GM23338 (cell line): ENCODE results near the gene ANKRD62. TPM values are rescaled to one million over a fixed set of nuclear protein-coding genes. Genes with fewer than 3 reads are reported as not detected.

Experiments
- ATAC-seq: fragments of 200-7000 bp; cut with Tn5 transposase; 3 replicates; pipeline ENCODE4 v1.9.1; 2020
- DNase-seq: peaks from one replicate; pipeline ENCODE4 v3.0.0-alpha.2; 2015; ENCODE audit warnings: low spot score
- H2AFZ ChIP-seq: fragments of 200-600 bp; sonication (generic); 2 replicates; pipeline ENCODE4 v1.8.0; 2016; ENCODE audit warnings: antibody characterized with exemption, mild to moderate bottlenecking, moderate library complexity
- H3F3A ChIP-seq: fragments of 200-600 bp; sonication (generic); replicated peaks from 2 replicates; pipeline ENCODE4 v1.8.0; 2017; ENCODE audit warnings: antibody characterized with exemption, mixed run types, low read depth
- H3K27ac ChIP-seq: fragments of 200-600 bp; sonication (generic); 2 replicates; pipeline ENCODE4 v1.6.1; 2016; ENCODE audit warnings: low read depth
- H3K27me3 ChIP-seq: fragments of 200-600 bp; sonication (generic); 2 replicates; pipeline ENCODE4 v1.8.0; 2016; ENCODE audit warnings: mild to moderate bottlenecking, mixed run types, moderate library complexity; ENCODE audit not compliant: insufficient read depth
- H3K36me3 ChIP-seq: fragments of 200-600 bp; sonication (generic); 2 replicates; pipeline ENCODE4 v1.8.0; 2016; ENCODE audit warnings: mild to moderate bottlenecking; ENCODE audit not compliant: insufficient read depth
- H3K4me1 ChIP-seq: fragments of 200-600 bp; sonication (generic); 2 replicates; pipeline ENCODE4 v1.8.0; 2016; ENCODE audit warnings: mild to moderate bottlenecking, moderate library complexity; ENCODE audit not compliant: insufficient read depth
- H3K4me2 ChIP-seq: fragments of 200-600 bp; sonication (generic); 2 replicates; pipeline ENCODE4 v1.7.1; 2017; ENCODE audit warnings: mixed run types
- H3K4me3 ChIP-seq: fragments of 200-600 bp; sonication (generic); 2 replicates; pipeline ENCODE4 v1.6.1; 2016; ENCODE audit warnings: mixed run types
- H3K79me2 ChIP-seq: fragments of 200-600 bp; sonication (generic); replicated peaks from 2 replicates; pipeline ENCODE4 v1.8.0; 2017; ENCODE audit warnings: mild to moderate bottlenecking; ENCODE audit not compliant: insufficient read depth
- H3K9me2 ChIP-seq: fragments of 200-600 bp; sonication (generic); 2 replicates; pipeline ENCODE4 v1.8.0; 2017; ENCODE audit not compliant: insufficient read depth
- H4K20me1 ChIP-seq: fragments of 200-600 bp; sonication (generic); replicated peaks from 2 replicates; pipeline ENCODE4 v1.8.0; 2017; ENCODE audit warnings: mild to moderate bottlenecking; ENCODE audit not compliant: insufficient read depth
- H3K27ac Mint-ChIP-seq: 2 replicates; pipeline ENCODE4 v1.8.0; 2020; ENCODE audit warnings: inconsistent platforms, mild to moderate bottlenecking, moderate library complexity, mixed read lengths
- H3K27me3 Mint-ChIP-seq: 3 replicates; pipeline ENCODE4 v1.8.0; 2022; ENCODE audit warnings: low read depth, mild to moderate bottlenecking, moderate library complexity, mixed read lengths, inconsistent platforms; ENCODE audit not compliant: insufficient read depth, poor library complexity
- H3K36me3 Mint-ChIP-seq: 3 replicates; pipeline ENCODE4 v1.8.0; 2021; ENCODE audit warnings: low read depth, mild to moderate bottlenecking, inconsistent platforms, moderate library complexity, mixed read lengths
- H3K4me1 Mint-ChIP-seq: 3 replicates; pipeline ENCODE4 v1.8.0; 2020; ENCODE audit warnings: mild to moderate bottlenecking, inconsistent platforms, mixed read lengths
- H3K4me3 Mint-ChIP-seq: 3 replicates; pipeline ENCODE4 v1.8.0; 2021; ENCODE audit warnings: moderate library complexity, mild to moderate bottlenecking, inconsistent platforms, mixed read lengths
- H3K9me3 Mint-ChIP-seq: 3 replicates; pipeline ENCODE4 v1.8.0; 2020; ENCODE audit warnings: moderate library complexity, mild to moderate bottlenecking, inconsistent platforms, mixed read lengths
- CREB1 ChIP-seq: fragments of 250-450 bp; sonication (Bioruptor Pico); IDR thresholded peaks from 2 replicates; pipeline ENCODE4 v1.5.0; 2020; ENCODE audit warnings: low read depth, mild to moderate bottlenecking, moderate library complexity
- EZH2 ChIP-seq: fragments of 200-600 bp; sonication (generic); IDR thresholded peaks from one replicate; pipeline ENCODE4 v1.8.0; 2017; ENCODE audit warnings: antibody characterized with exemption, mild to moderate bottlenecking, low read depth; ENCODE audit not compliant: unreplicated experiment
- EZH2phosphoT487 ChIP-seq: fragments of 200-600 bp; sonication (generic); IDR thresholded peaks from one replicate; pipeline ENCODE4 v1.8.1; 2018; ENCODE audit warnings: antibody characterized with exemption; ENCODE audit not compliant: unreplicated experiment
- JUNB ChIP-seq: IDR thresholded peaks from one replicate; pipeline ENCODE4 v1.6.1; 2016; ENCODE audit warnings: antibody characterized with exemption; ENCODE audit not compliant: unreplicated experiment
- NANOG ChIP-seq: IDR thresholded peaks from 2 replicates; pipeline ENCODE4 v1.6.1; 2016; ENCODE audit warnings: antibody characterized with exemption, borderline replicate concordance
- POLR2AphosphoS5 ChIP-seq: IDR thresholded peaks from 2 replicates; pipeline ENCODE4 v1.6.1; 2016; ENCODE audit warnings: antibody characterized with exemption, low read depth
- STAT1 ChIP-seq: IDR thresholded peaks from one replicate; pipeline ENCODE4 v1.6.1; 2016; ENCODE audit warnings: antibody characterized with exemption; ENCODE audit not compliant: unreplicated experiment
- ZNF114 ChIP-seq: fragments of 250-450 bp; sonication (Bioruptor Pico); IDR thresholded peaks from 2 replicates; pipeline ENCODE4 v1.5.0; 2020; ENCODE audit warnings: mild to moderate bottlenecking, moderate library complexity
- ZNF331 ChIP-seq: fragments of 250-450 bp; sonication (Bioruptor Pico); IDR thresholded peaks from 2 replicates; pipeline ENCODE4 v1.5.0; 2020; ENCODE audit warnings: low read depth, mild to moderate bottlenecking, moderate library complexity
- polyA plus RNA-seq: library from polyadenylated mRNA; unstranded; fragments of >200 nt; fragmentation: Nextera tagmentation; extraction: Ambion mirVana; gene quantifications from 2 replicates; pipeline ENCODE4 v1.2.1, GENCODE V29; 2016
- total RNA-seq: library from RNA; depleted of rRNA; stranded (reverse); fragments of >200 nt; shearing (Covaris generic); gene quantifications from 2 replicates; pipeline ENCODE4 v1.2.3, GENCODE V29; 2014
- TF ChIP-seq, protein P1 (sequence below): IDR thresholded peaks from 2 replicates; pipeline ENCODE4 v1.6.1; 2016; ENCODE audit warnings: antibody characterized with exemption
- TF ChIP-seq, protein P2 (sequence below): fragments of 250-450 bp; sonication (Bioruptor Pico); IDR thresholded peaks from 2 replicates; pipeline ENCODE4 v1.5.0; 2020; ENCODE audit warnings: mild to moderate bottlenecking, moderate library complexity
- TF ChIP-seq, protein P3 (sequence below): IDR thresholded peaks from one replicate; pipeline ENCODE4 v1.6.1; 2018; ENCODE audit warnings: antibody characterized with exemption; ENCODE audit not compliant: unreplicated experiment
- TF ChIP-seq, protein P4 (sequence below), 2 experiments: fragments of 200-600 bp in 1 of 2; sonication (generic) in 1 of 2; conservative IDR thresholded peaks; 2 replicates each; pipeline versions ENCODE4 v1.5.1 to v1.6.1; 2016 to 2017; ENCODE audit warnings: antibody characterized with exemption in 2 of 2, low read depth in 2 of 2, mild to moderate bottlenecking in 2 of 2, moderate library complexity in 1 of 2

Gene ANKRD62
- total and polyA plus RNA-seq, 2 experiments from 2014 or later = not detected

DNA sequence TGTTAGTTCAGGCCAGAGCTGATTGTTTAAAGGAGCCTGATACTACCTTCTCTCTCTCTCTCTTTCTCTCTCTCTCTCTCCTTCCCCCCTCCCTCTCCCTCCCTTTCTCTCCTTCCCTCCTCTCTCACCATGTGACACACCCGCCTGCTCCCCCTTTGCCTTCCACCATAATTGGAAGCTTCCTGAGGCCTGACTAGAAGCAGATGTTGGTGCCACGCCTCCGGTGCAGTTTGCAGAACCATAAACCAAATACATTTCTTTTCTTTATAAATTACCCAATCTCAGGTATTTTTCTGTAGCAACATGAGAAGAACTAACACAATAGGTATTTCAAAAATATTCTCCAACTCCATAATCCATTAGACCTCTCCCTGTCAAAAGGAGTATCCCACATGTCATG, 62.4 kb downstream of the ANKRD62 start:
- Histone ChIP-seq H3K27me3 (no peaks in the 10 kb centered on the region), H3F3A (no peaks in the 10 kb centered on the region), H3K9me2 (0 out of 2 replicates have a peak, but pooled peaks cover 6% of the 10 kb centered on the region), H2AFZ (peak overlapping the region; percentile 72; the same call in 1 of the 2 replicates), H3K27ac (no peak overlapping the region), H4K20me1 (no peaks in the 10 kb centered on the region), H3K79me2 (no peaks in the 10 kb centered on the region), H3K4me3 (no peak overlapping the region), H3K4me2 (no peak overlapping the region), H3K4me1 (0 out of 2 replicates have a peak, but pooled peaks cover 4% of the 10 kb centered on the region), H3K36me3 (no peaks in the 10 kb centered on the region)
- ATAC-seq (no peak), DNase-seq (no peak)
- TF ChIP-seq EZH2phosphoT487 = no peak
- TF ChIP-seq EZH2 = no peak
- TF ChIP-seq ZNF331 (CRISPR knock-in tag) = no peak
- no peak for TF ChIP-seq JUNB
- no peak for TF ChIP-seq ZNF114
- TF ChIP-seq NANOG = no peak
- TF ChIP-seq, protein P1, sequence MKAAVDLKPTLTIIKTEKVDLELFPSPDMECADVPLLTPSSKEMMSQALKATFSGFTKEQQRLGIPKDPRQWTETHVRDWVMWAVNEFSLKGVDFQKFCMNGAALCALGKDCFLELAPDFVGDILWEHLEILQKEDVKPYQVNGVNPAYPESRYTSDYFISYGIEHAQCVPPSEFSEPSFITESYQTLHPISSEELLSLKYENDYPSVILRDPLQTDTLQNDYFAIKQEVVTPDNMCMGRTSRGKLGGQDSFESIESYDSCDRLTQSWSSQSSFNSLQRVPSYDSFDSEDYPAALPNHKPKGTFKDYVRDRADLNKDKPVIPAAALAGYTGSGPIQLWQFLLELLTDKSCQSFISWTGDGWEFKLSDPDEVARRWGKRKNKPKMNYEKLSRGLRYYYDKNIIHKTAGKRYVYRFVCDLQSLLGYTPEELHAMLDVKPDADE = no peak
- no peak for TF ChIP-seq CREB1
- TF ChIP-seq, protein P2, sequence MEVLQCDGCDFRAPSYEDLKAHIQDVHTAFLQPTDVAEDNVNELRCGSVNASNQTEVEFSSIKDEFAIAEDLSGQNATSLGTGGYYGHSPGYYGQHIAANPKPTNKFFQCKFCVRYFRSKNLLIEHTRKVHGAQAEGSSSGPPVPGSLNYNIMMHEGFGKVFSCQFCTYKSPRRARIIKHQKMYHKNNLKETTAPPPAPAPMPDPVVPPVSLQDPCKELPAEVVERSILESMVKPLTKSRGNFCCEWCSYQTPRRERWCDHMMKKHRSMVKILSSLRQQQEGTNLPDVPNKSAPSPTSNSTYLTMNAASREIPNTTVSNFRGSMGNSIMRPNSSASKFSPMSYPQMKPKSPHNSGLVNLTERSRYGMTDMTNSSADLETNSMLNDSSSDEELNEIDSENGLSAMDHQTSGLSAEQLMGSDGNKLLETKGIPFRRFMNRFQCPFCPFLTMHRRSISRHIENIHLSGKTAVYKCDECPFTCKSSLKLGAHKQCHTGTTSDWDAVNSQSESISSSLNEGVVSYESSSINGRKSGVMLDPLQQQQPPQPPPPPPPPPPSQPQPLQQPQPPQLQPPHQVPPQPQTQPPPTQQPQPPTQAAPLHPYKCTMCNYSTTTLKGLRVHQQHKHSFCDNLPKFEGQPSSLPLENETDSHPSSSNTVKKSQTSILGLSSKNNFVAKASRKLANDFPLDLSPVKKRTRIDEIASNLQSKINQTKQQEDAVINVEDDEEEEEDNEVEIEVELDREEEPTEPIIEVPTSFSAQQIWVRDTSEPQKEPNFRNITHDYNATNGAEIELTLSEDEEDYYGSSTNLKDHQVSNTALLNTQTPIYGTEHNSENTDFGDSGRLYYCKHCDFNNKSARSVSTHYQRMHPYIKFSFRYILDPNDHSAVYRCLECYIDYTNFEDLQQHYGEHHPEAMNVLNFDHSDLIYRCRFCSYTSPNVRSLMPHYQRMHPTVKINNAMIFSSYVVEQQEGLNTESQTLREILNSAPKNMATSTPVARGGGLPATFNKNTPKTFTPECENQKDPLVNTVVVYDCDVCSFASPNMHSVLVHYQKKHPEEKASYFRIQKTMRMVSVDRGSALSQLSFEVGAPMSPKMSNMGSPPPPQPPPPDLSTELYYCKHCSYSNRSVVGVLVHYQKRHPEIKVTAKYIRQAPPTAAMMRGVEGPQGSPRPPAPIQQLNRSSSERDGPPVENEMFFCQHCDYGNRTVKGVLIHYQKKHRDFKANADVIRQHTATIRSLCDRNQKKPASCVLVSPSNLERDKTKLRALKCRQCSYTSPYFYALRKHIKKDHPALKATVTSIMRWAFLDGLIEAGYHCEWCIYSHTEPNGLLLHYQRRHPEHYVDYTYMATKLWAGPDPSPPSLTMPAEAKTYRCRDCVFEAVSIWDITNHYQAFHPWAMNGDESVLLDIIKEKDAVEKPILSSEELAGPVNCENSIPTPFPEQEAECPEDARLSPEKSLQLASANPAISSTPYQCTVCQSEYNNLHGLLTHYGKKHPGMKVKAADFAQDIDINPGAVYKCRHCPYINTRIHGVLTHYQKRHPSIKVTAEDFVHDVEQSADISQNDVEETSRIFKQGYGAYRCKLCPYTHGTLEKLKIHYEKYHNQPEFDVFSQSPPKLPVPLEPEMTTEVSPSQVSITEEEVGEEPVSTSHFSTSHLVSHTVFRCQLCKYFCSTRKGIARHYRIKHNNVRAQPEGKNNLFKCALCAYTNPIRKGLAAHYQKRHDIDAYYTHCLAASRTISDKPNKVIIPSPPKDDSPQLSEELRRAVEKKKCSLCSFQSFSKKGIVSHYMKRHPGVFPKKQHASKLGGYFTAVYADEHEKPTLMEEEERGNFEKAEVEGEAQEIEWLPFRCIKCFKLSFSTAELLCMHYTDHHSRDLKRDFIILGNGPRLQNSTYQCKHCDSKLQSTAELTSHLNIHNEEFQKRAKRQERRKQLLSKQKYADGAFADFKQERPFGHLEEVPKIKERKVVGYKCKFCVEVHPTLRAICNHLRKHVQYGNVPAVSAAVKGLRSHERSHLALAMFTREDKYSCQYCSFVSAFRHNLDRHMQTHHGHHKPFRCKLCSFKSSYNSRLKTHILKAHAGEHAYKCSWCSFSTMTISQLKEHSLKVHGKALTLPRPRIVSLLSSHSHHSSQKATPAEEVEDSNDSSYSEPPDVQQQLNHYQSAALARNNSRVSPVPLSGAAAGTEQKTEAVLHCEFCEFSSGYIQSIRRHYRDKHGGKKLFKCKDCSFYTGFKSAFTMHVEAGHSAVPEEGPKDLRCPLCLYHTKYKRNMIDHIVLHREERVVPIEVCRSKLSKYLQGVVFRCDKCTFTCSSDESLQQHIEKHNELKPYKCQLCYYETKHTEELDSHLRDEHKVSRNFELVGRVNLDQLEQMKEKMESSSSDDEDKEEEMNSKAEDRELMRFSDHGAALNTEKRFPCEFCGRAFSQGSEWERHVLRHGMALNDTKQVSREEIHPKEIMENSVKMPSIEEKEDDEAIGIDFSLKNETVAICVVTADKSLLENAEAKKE (CRISPR knock-in tag) = no peak
- TF ChIP-seq, protein P3, sequence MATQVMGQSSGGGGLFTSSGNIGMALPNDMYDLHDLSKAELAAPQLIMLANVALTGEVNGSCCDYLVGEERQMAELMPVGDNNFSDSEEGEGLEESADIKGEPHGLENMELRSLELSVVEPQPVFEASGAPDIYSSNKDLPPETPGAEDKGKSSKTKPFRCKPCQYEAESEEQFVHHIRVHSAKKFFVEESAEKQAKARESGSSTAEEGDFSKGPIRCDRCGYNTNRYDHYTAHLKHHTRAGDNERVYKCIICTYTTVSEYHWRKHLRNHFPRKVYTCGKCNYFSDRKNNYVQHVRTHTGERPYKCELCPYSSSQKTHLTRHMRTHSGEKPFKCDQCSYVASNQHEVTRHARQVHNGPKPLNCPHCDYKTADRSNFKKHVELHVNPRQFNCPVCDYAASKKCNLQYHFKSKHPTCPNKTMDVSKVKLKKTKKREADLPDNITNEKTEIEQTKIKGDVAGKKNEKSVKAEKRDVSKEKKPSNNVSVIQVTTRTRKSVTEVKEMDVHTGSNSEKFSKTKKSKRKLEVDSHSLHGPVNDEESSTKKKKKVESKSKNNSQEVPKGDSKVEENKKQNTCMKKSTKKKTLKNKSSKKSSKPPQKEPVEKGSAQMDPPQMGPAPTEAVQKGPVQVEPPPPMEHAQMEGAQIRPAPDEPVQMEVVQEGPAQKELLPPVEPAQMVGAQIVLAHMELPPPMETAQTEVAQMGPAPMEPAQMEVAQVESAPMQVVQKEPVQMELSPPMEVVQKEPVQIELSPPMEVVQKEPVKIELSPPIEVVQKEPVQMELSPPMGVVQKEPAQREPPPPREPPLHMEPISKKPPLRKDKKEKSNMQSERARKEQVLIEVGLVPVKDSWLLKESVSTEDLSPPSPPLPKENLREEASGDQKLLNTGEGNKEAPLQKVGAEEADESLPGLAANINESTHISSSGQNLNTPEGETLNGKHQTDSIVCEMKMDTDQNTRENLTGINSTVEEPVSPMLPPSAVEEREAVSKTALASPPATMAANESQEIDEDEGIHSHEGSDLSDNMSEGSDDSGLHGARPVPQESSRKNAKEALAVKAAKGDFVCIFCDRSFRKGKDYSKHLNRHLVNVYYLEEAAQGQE = no peak
- no peak for TF ChIP-seq POLR2AphosphoS5
- TF ChIP-seq, protein P4, sequence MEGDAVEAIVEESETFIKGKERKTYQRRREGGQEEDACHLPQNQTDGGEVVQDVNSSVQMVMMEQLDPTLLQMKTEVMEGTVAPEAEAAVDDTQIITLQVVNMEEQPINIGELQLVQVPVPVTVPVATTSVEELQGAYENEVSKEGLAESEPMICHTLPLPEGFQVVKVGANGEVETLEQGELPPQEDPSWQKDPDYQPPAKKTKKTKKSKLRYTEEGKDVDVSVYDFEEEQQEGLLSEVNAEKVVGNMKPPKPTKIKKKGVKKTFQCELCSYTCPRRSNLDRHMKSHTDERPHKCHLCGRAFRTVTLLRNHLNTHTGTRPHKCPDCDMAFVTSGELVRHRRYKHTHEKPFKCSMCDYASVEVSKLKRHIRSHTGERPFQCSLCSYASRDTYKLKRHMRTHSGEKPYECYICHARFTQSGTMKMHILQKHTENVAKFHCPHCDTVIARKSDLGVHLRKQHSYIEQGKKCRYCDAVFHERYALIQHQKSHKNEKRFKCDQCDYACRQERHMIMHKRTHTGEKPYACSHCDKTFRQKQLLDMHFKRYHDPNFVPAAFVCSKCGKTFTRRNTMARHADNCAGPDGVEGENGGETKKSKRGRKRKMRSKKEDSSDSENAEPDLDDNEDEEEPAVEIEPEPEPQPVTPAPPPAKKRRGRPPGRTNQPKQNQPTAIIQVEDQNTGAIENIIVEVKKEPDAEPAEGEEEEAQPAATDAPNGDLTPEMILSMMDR (conservative IDR thresholded peaks at IDR 0.05; ENCODE audit: low read depth in 2 of 2) = no peak
- TF ChIP-seq STAT1 = no peak
- no peak overlapping the region for H3K4me3 Mint-ChIP-seq
- H3K27ac Mint-ChIP-seq = no peak overlapping the region
- H3K27me3 Mint-ChIP-seq = no peaks in the 10 kb centered on the region
- H3K36me3 Mint-ChIP-seq = no peaks in the 10 kb centered on the region
- no peaks in the 10 kb centered on the region for H3K9me3 Mint-ChIP-seq
- peaks cover 8% of the 10 kb centered on the region; the same call in 2 of the 3 replicates for H3K4me1 Mint-ChIP-seq
